Lung (tissue), 12 donors: ENCODE data around the gene TRIP11. TPM values are rescaled to one million over a fixed set of nuclear protein-coding genes. Genes with fewer than 3 reads are reported as not detected.

ENCODE experiments used
- ATAC-seq: fragments of 200-7000 bp; cut with Tn5 transposase; one replicate; pipeline ENCODE4 v1.9.1; 2020; ENCODE audit warnings: moderate number of reproducible peaks; ENCODE audit not compliant: insufficient read depth, low FRiP score
- DNase-seq, 3 donors: peaks; one replicate each; pipeline ENCODE4 v3.0.0-alpha.2; 2013 to 2017
- H3K27ac ChIP-seq, 2 donors: one replicate each; pipeline ENCODE4 v1.5.1; 2013; ENCODE audit warnings: mild to moderate bottlenecking in 2 of 2, moderate library complexity in 2 of 2, control low read depth in 1 of 2, inconsistent platforms in 1 of 2, low read depth in 1 of 2, low read length in 1 of 2
- H3K27me3 ChIP-seq, 3 donors: one replicate each; pipeline ENCODE4 v1.5.1; 2013; ENCODE audit warnings: low read length in 2 of 3; ENCODE audit not compliant: control insufficient read depth in 3 of 3, insufficient read depth in 3 of 3
- H3K36me3 ChIP-seq, 4 donors: one replicate each; pipeline ENCODE4 v1.5.1; 2013; ENCODE audit warnings: low read length in 4 of 4, mild to moderate bottlenecking in 1 of 4, moderate library complexity in 1 of 4; ENCODE audit not compliant: control insufficient read depth in 4 of 4, insufficient read depth in 4 of 4
- H3K4me1 ChIP-seq, 5 donors: one replicate each; pipeline ENCODE4 v1.5.1; 2013; ENCODE audit warnings: low read length in 5 of 5, mild to moderate bottlenecking in 2 of 5, moderate library complexity in 1 of 5; ENCODE audit not compliant: control insufficient read depth in 5 of 5, insufficient read depth in 5 of 5
- H3K4me3 ChIP-seq: one replicate; pipeline ENCODE4 v1.5.1; 2013; ENCODE audit warnings: mild to moderate bottlenecking, control low read depth, moderate library complexity
- H3K9ac ChIP-seq, 2 donors: one replicate each; pipeline ENCODE4 v1.5.1; 2013; ENCODE audit warnings: low read length in 2 of 2, control low read depth in 1 of 2; ENCODE audit not compliant: insufficient read depth in 1 of 2
- H3K9me3 ChIP-seq, 4 donors: one replicate each; pipeline ENCODE4 v1.5.1; 2013; ENCODE audit warnings: low read length in 3 of 4, mild to moderate bottlenecking in 1 of 4, moderate library complexity in 1 of 4; ENCODE audit not compliant: control insufficient read depth in 4 of 4, insufficient read depth in 3 of 4
- CTCF ChIP-seq: IDR thresholded peaks from 2 replicates; pipeline ENCODE4 v1.5.1; 2012; ENCODE audit warnings: mild to moderate bottlenecking; ENCODE audit errors: control extremely low read depth, extremely low read depth
- WGBS, 2 donors: extraction: QIAGEN DNeasy Blood & Tissue Kit; methylation state at CpG; one replicate each; pipeline ENCODE4 v1.1.7; 2013; 5-methylcytosine and 5-hydroxymethylcytosine counted together
- polyA plus RNA-seq, 2 donors: library from polyadenylated mRNA; stranded (reverse); fragments of 200-250 nt; gene quantifications; one replicate each; pipeline ENCODE4 v1.2.1, GENCODE V29; 2013
- total RNA-seq, 2 donors: library from RNA; depleted of rRNA in 1 of 2; stranded (reverse); fragments of >200 nt in 1 of 2; gene quantifications; one replicate each; pipeline ENCODE4 v1.2.1, GENCODE V29; 2014 to 2021
- donor health status: control.
- donor health status: control.
- donor health status: Bipolar disorder and iron deficiency.
- donor health status: healthy.
- donor health status: DM: yes; HTN: yes; CAD: no.

TRIP11 gene
- total and polyA plus RNA-seq, 4 donors: 4.0 to 56.4 (median 27.3) TPM

- peaks cover 9 to 30% (median 22%) of the 10 kb centered on the region in 4 donors for H3K36me3 ChIP-seq
- ATAC-seq (no peak), DNase-seq (peak in 1 of 3 donors; percentile 39)
- H3K9ac ChIP-seq: no peak overlapping the region
- no peaks in the 10 kb centered on the region for H3K27me3 ChIP-seq
- no peaks in the 10 kb centered on the region for H3K9me3 ChIP-seq
- no peak overlapping the region for H3K4me3 ChIP-seq
- H3K27ac ChIP-seq: no peak overlapping the region
- peaks cover 0 to 24% (median 4%) of the 10 kb centered on the region in 5 donors for H3K4me1 ChIP-seq
- no peak for TF ChIP-seq CTCF
- WGBS, 2 donors: 18 to 19% methylated on average over 4 of the region's 4 CpGs
Observed at GRCh38 chr14:91985521-91986255, 54.2 kb downstream of the TRIP11 start.

GRCh38 chr14:91985008-91985407 is 54.9 kb downstream of the TRIP11 start:
- Histone ChIP-seq H3K4me3 (no peak overlapping the region), H3K27me3 (no peaks in the 10 kb centered on the region), H3K36me3 (peaks cover 8 to 35% (median 22%) of the 10 kb centered on the region in 4 donors), H3K27ac (no peak overlapping the region), H3K9me3 (no peaks in the 10 kb centered on the region), H3K9ac (no peak overlapping the region), H3K4me1 (peaks cover 0 to 24% (median 2%) of the 10 kb centered on the region in 5 donors)
- ATAC-seq: no peak
- WGBS, 2 donors: 51 to 73% methylated on average over 4 of the region's 4 CpGs
- TF ChIP-seq CTCF: no peak
- no peak for DNase-seq

GRCh38 chr14:91983588-91983987 is 56.3 kb downstream of the TRIP11 start:
- no peak for TF ChIP-seq CTCF
- H3K27me3 ChIP-seq: no peaks in the 10 kb centered on the region
- H3K4me3 ChIP-seq: no peak overlapping the region
- WGBS, 2 donors: 82 to 87% methylated on average over 4 of the region's 4 CpGs
- H3K9me3 ChIP-seq: no peaks in the 10 kb centered on the region
- no peak overlapping the region for H3K27ac ChIP-seq
- H3K36me3 ChIP-seq: peaks cover 5 to 33% (median 20%) of the 10 kb centered on the region in 4 donors
- ATAC-seq (no peak), DNase-seq (no peak)
- peaks cover 0 to 24% (median 3%) of the 10 kb centered on the region in 5 donors for H3K4me1 ChIP-seq
- no peak overlapping the region for H3K9ac ChIP-seq
